Peyer's patch (tissue), 4 donors: ENCODE results near the gene CD164L2.

ENCODE experiments used
- POLR2A ChIP-seq, 2 donors: fragments of 450-650 bp; IDR thresholded peaks; one replicate each; pipeline ENCODE4 v1.5.1; 2017; ENCODE audit warnings: antibody characterized with exemption in 2 of 2, mild to moderate bottlenecking in 2 of 2, moderate library complexity in 2 of 2
- TF ChIP-seq, protein P1 (sequence below), 6 experiments: fragments of 450-650 bp in 4 of 6; fragments of 200-600 bp in 2 of 6; sonication (generic) in 1 of 6; IDR thresholded peaks; one replicate each; pipeline ENCODE4 v1.5.1; 2017 to 2019; ENCODE audit warnings: antibody characterized with exemption in 6 of 6, mild to moderate bottlenecking in 3 of 6, moderate library complexity in 1 of 6

DNA sequence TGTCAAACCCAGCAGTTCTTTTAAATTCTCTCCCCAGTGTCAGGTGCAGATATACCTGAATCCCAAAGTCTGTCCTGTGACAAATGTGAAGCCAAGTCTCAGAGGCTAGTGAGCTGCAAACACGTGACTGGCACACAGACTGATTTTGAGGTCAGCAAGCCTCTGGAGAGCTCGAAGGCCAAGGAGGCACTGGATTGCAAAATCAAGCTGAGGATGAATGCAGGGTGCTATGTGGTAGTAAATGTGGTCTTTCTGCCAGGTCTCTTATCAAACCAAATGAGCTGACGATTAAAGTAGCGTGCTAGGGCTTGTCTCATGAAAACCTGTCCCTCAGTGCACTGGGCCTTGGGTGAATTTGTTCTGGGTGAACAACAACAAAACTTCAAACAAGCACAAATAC lies 29.9 kb upstream of the CD164L2 start:
- TF ChIP-seq, protein P1, sequence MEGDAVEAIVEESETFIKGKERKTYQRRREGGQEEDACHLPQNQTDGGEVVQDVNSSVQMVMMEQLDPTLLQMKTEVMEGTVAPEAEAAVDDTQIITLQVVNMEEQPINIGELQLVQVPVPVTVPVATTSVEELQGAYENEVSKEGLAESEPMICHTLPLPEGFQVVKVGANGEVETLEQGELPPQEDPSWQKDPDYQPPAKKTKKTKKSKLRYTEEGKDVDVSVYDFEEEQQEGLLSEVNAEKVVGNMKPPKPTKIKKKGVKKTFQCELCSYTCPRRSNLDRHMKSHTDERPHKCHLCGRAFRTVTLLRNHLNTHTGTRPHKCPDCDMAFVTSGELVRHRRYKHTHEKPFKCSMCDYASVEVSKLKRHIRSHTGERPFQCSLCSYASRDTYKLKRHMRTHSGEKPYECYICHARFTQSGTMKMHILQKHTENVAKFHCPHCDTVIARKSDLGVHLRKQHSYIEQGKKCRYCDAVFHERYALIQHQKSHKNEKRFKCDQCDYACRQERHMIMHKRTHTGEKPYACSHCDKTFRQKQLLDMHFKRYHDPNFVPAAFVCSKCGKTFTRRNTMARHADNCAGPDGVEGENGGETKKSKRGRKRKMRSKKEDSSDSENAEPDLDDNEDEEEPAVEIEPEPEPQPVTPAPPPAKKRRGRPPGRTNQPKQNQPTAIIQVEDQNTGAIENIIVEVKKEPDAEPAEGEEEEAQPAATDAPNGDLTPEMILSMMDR (IDR thresholded peaks at IDR 0.05): no peak
- no peak for TF ChIP-seq POLR2A (IDR thresholded peaks at IDR 0.05)
